ENCODE results near the gene YIF1A. TPM values are rescaled to one million over a fixed set of nuclear protein-coding genes. Genes with fewer than 3 reads are reported as not detected.

YIF1A gene
- total and polyA plus RNA-seq, 2 of the 4 experiments (the other 2 are of a cell fraction), result 128 to 207 TPM

GRCh38 chr11:66290330-66290621 is 1.3 kb upstream of the YIF1A start:
- Histone ChIP-seq H3K79me1 (ENCODE audit: low read depth in 1 of 2, low read length in 2 of 2) (peaks cover 15 to 33% of the 10 kb centered on the region in 2 experiments; a peak in 3 of 4 replicates), H3K9me3 (ENCODE audit: control insufficient read depth, insufficient read depth, low read length) (no peaks in the 10 kb centered on the region), H3K18ac (ENCODE audit: low read depth, low read length) (no peak overlapping the region), H3K56ac (ENCODE audit: extremely low read depth, insufficient read depth, low read length) (no peak overlapping the region), H4K20me1 (ENCODE audit: insufficient read depth, low read length) (peaks cover 15% of the 10 kb centered on the region), H3K9me1 (ENCODE audit: insufficient read depth, low read length) (peaks cover 17% of the 10 kb centered on the region), H3K9ac (ENCODE audit: low read depth, low read length) (no peak overlapping the region), H3K23ac (ENCODE audit: low read depth, low read length) (no peak overlapping the region), H4K91ac (ENCODE audit: insufficient read depth, low read depth, low read length) (no peak overlapping the region), H2BK5ac (ENCODE audit: low read depth, low read length, poor library complexity, severe bottlenecking) (no peak overlapping the region), H3K27ac (ENCODE audit: insufficient read depth, low read length) (no peak overlapping the region), H3K4ac (ENCODE audit: low read depth, low read length) (no peak overlapping the region), H2BK15ac (ENCODE audit: low read depth, low read length) (no peak overlapping the region), H3K36me3 (ENCODE audit: control insufficient read depth, insufficient read depth, low read length) (peaks cover 7% of the 10 kb centered on the region; the same call in 1 of the 2 replicates), H4K5ac (ENCODE audit: low read depth, low read length) (no peak overlapping the region), H4K8ac (ENCODE audit: low read depth in 2 of 2, low read length in 2 of 2) (no peak overlapping the region), H2AK5ac (ENCODE audit: low read depth, low read length) (no peak overlapping the region), H3K27me3 (ENCODE audit: control insufficient read depth, insufficient read depth, low read length) (peaks cover 31% of the 10 kb centered on the region), H2AFZ (replicated peaks; ENCODE audit: low read length, poor library complexity) (no peak overlapping the region), H3K14ac (replicated peaks; ENCODE audit: low read depth, low read length) (no peak overlapping the region; the same call in 1 of the 2 replicates), H3K4me2 (ENCODE audit: low read depth, low read length) (no peak overlapping the region), H3K4me3 (ENCODE audit: insufficient read depth, low read depth, low read length) (no peak overlapping the region), H2BK20ac (ENCODE audit: low read depth, low read length) (no peak overlapping the region), H2AK9ac (replicated peaks; ENCODE audit: low read depth, low read length, poor library complexity) (no peak overlapping the region), H2BK120ac (ENCODE audit: low read depth, low read length) (no peak overlapping the region), H3K4me1 (ENCODE audit: control insufficient read depth, insufficient read depth, low read length) (peaks cover 11% of the 10 kb centered on the region)
- no CpG with 5 or more reads among the region's 2 CpGs for WGBS, 2 experiments (ENCODE audit: extremely low coverage in 2 of 2, insufficient read length in 1 of 2)
- dilution Hi-C loops (cut with HindIII; ENCODE audit: low sequenced_read_pairs, unreplicated experiment), result no loop called here
- DNase-seq (no peak), ATAC-seq (ENCODE audit: low read depth) (no peak)
- intact Hi-C loops (cut with micrococcal nuclease), result no loop called here
- no TSS peak for BruUV-seq (replicated peaks)
- CTCF ChIA-PET, result no interaction called here
- in situ Hi-C loops (cut with MboI; ENCODE audit: low sequenced_read_pairs), result no loop called here
- TF ChIP-seq MAZ (IDR thresholded peaks at IDR 0.05; ENCODE audit: borderline replicate concordance, low read depth, low read length), result no peak
- no peak for TF ChIP-seq NFE2L2 (IDR thresholded peaks at IDR 0.05; ENCODE audit: low read depth, low read length)
- TF ChIP-seq FOS (IDR thresholded peaks at IDR 0.05; ENCODE audit: low read depth, low read length), result no peak
- no peak for TF ChIP-seq CHD1 (IDR thresholded peaks at IDR 0.05; ENCODE audit: low read depth, low read length)
- TF ChIP-seq, protein P1, sequence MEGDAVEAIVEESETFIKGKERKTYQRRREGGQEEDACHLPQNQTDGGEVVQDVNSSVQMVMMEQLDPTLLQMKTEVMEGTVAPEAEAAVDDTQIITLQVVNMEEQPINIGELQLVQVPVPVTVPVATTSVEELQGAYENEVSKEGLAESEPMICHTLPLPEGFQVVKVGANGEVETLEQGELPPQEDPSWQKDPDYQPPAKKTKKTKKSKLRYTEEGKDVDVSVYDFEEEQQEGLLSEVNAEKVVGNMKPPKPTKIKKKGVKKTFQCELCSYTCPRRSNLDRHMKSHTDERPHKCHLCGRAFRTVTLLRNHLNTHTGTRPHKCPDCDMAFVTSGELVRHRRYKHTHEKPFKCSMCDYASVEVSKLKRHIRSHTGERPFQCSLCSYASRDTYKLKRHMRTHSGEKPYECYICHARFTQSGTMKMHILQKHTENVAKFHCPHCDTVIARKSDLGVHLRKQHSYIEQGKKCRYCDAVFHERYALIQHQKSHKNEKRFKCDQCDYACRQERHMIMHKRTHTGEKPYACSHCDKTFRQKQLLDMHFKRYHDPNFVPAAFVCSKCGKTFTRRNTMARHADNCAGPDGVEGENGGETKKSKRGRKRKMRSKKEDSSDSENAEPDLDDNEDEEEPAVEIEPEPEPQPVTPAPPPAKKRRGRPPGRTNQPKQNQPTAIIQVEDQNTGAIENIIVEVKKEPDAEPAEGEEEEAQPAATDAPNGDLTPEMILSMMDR (conservative IDR thresholded peaks at IDR 0.05; ENCODE audit: low read depth, low read length), result no peak
- no peak for TF ChIP-seq ELK1 (IDR thresholded peaks at IDR 0.05; ENCODE audit: borderline replicate concordance, low read depth, low read length)
- TF ChIP-seq USF2 (IDR thresholded peaks at IDR 0.05; ENCODE audit: low read depth, low read length), result no peak
- TF ChIP-seq RFX5 (IDR thresholded peaks at IDR 0.05; ENCODE audit: low read depth, low read length), result no peak
- no peak for TF ChIP-seq POLR2A (IDR thresholded peaks at IDR 0.05; ENCODE audit: low read depth, low read length)
- TF ChIP-seq CEBPB (IDR thresholded peaks at IDR 0.05; ENCODE audit: low read depth, low read length), result no peak
- TF ChIP-seq RAD21 (IDR thresholded peaks at IDR 0.05; ENCODE audit: low read length), result no peak
- no peak for TF ChIP-seq RCOR1 (IDR thresholded peaks at IDR 0.05; ENCODE audit: insufficient replicate concordance, low read length)
- TF ChIP-seq SMC3 (IDR thresholded peaks at IDR 0.05; ENCODE audit: low read depth, low read length), result no peak
- TF ChIP-seq MAFK (IDR thresholded peaks at IDR 0.05; ENCODE audit: low read depth, low read length), result no peak
- TF ChIP-seq BHLHE40 (IDR thresholded peaks at IDR 0.05; ENCODE audit: low read depth, low read length), result no peak
- POLR2A ChIA-PET (ENCODE audit: unreplicated experiment), result no interaction called here
